Liver (tissue), 9 donors: ENCODE data around the gene CUX1. TPM values are rescaled to one million over a fixed set of nuclear protein-coding genes. Genes with fewer than 3 reads are reported as not detected.
A peak's percentile ranks its signal among the peaks of the same experiment; 100 is the strongest.

Experiments used
- DNase-seq: peaks from one replicate; pipeline ENCODE4 v3.0.0-alpha.2; 2017; ENCODE audit warnings: low spot score
- H3K27ac ChIP-seq, 2 donors: one replicate each; pipeline ENCODE4 v1.7.0; 2013; ENCODE audit warnings: inconsistent platforms in 2 of 2, low read length in 2 of 2, control low read depth in 1 of 2, low read depth in 1 of 2, mild to moderate bottlenecking in 1 of 2
- H3K27me3 ChIP-seq, 4 donors: one replicate each; pipeline versions ENCODE4 v1.6.1 to v1.7.0; 2013; ENCODE audit warnings: low read length in 3 of 4, inconsistent platforms in 1 of 4, mild to moderate bottlenecking in 1 of 4, moderate library complexity in 1 of 4; ENCODE audit not compliant: control insufficient read depth in 4 of 4, insufficient read depth in 4 of 4
- H3K36me3 ChIP-seq, 4 donors: one replicate each; pipeline versions ENCODE4 v1.6.1 to v1.7.0; 2013; ENCODE audit warnings: low read length in 3 of 4, mild to moderate bottlenecking in 3 of 4, low read depth in 1 of 4, moderate library complexity in 1 of 4; ENCODE audit not compliant: control insufficient read depth in 4 of 4, insufficient read depth in 3 of 4
- H3K4me1 ChIP-seq, 4 donors: one replicate each; pipeline versions ENCODE4 v1.6.1 to v1.7.0; 2013; ENCODE audit warnings: low read length in 3 of 4, mild to moderate bottlenecking in 3 of 4, moderate library complexity in 1 of 4; ENCODE audit not compliant: control insufficient read depth in 4 of 4, insufficient read depth in 4 of 4
- H3K4me3 ChIP-seq, 3 donors: one replicate each; pipeline versions ENCODE4 v1.6.1 to v1.7.0; 2013; ENCODE audit warnings: low read length in 3 of 3, control low read depth in 1 of 3, low read depth in 1 of 3, mild to moderate bottlenecking in 1 of 3
- H3K9ac ChIP-seq, 2 donors: one replicate each; pipeline ENCODE4 v1.7.0; 2013; ENCODE audit warnings: low read length in 2 of 2, mild to moderate bottlenecking in 2 of 2, moderate library complexity in 2 of 2, control low read depth in 1 of 2, low read depth in 1 of 2
- H3K9me3 ChIP-seq, 4 donors: one replicate each; pipeline versions ENCODE4 v1.6.1 to v1.7.0; 2013; ENCODE audit warnings: low read length in 3 of 4; ENCODE audit not compliant: control insufficient read depth in 4 of 4
- EGR1 ChIP-seq, 2 donors: IDR thresholded peaks; 2 replicates each; pipeline ENCODE4 v1.6.1; 2016 to 2018; ENCODE audit warnings: antibody characterized with exemption in 2 of 2, low read depth in 2 of 2
- FOXA1 ChIP-seq: IDR thresholded peaks from 2 replicates; pipeline ENCODE4 v1.6.1; 2016; ENCODE audit warnings: antibody characterized with exemption
- GABPA ChIP-seq, 2 donors: IDR thresholded peaks in 1 of 2; conservative IDR thresholded peaks in 1 of 2; 2 replicates each; pipeline ENCODE4 v1.6.1; 2016; ENCODE audit warnings: antibody characterized with exemption in 2 of 2, mild to moderate bottlenecking in 1 of 2, moderate library complexity in 1 of 2
- HNF4A ChIP-seq, 2 donors: conservative IDR thresholded peaks; 2 replicates each; pipeline ENCODE4 v1.6.1; 2016; ENCODE audit warnings: antibody characterized with exemption in 2 of 2, mild to moderate bottlenecking in 2 of 2
- HNF4G ChIP-seq: IDR thresholded peaks from 2 replicates; pipeline ENCODE4 v1.6.1; 2016; ENCODE audit warnings: antibody characterized with exemption
- JUND ChIP-seq, 2 donors: IDR thresholded peaks; 2 replicates each; pipeline ENCODE4 v1.6.1; 2016; ENCODE audit warnings: antibody characterized with exemption in 2 of 2
- NR2F2 ChIP-seq: IDR thresholded peaks from 2 replicates; pipeline ENCODE4 v1.6.1; 2016; ENCODE audit warnings: antibody characterized with exemption
- RXRA ChIP-seq, 2 donors: IDR thresholded peaks; 2 replicates each; pipeline ENCODE4 v1.6.1; 2017 to 2018; ENCODE audit warnings: antibody characterized with exemption in 2 of 2, mild to moderate bottlenecking in 1 of 2
- SP1 ChIP-seq: IDR thresholded peaks from 2 replicates; pipeline ENCODE4 v1.6.1; 2018; ENCODE audit warnings: antibody characterized with exemption, mild to moderate bottlenecking
- TAF1 ChIP-seq: conservative IDR thresholded peaks from 2 replicates; pipeline ENCODE4 v1.6.1; 2016; ENCODE audit warnings: antibody characterized with exemption, mild to moderate bottlenecking
- YY1 ChIP-seq: IDR thresholded peaks from 2 replicates; pipeline ENCODE4 v1.6.1; 2016; ENCODE audit warnings: antibody characterized with exemption, mild to moderate bottlenecking
- WGBS: extraction: QIAGEN DNeasy Blood & Tissue Kit; methylation state at CpG from one replicate; pipeline ENCODE4 v1.1.7; 2013; 5-methylcytosine and 5-hydroxymethylcytosine counted together
- polyA plus RNA-seq, 2 donors: library from polyadenylated mRNA; stranded (reverse) in 1 of 2; unstranded in 1 of 2; fragments of 200-250 nt in 1 of 2; fragments of >200 nt in 1 of 2; fragmentation: Nextera tagmentation in 1 of 2; extraction: Ambion mirVana in 1 of 2; gene quantifications; one replicate each; pipeline versions ENCODE4 v1.2.1 to v1.2.3, GENCODE V29; 2013 to 2015
- total RNA-seq, 2 donors: library from RNA; depleted of rRNA; stranded (reverse); fragments of >200 nt; gene quantifications; one replicate each; pipeline ENCODE4 v1.2.3, GENCODE V29; 2014
- TF ChIP-seq, protein P1 (sequence below): fragments of 150-350 bp; IDR thresholded peaks from 2 replicates; pipeline ENCODE4 v1.5.1; 2017; ENCODE audit warnings: improper control_type of control experiment, low read depth, low read length; ENCODE audit not compliant: missing input control
- TF ChIP-seq, protein P2 (sequence below): IDR thresholded peaks from 2 replicates; pipeline ENCODE4 v1.6.1; 2016; ENCODE audit warnings: antibody characterized with exemption
- TF ChIP-seq, protein P3 (sequence below): IDR thresholded peaks from 2 replicates; pipeline ENCODE4 v1.6.1; 2016; ENCODE audit warnings: antibody characterized with exemption
- TF ChIP-seq, protein P4 (sequence below): IDR thresholded peaks from 2 replicates; pipeline ENCODE4 v1.6.1; 2016; ENCODE audit warnings: antibody characterized with exemption, mild to moderate bottlenecking
- TF ChIP-seq, protein P5 (sequence below): IDR thresholded peaks from 2 replicates; pipeline ENCODE4 v1.6.1; 2016; ENCODE audit warnings: antibody characterized with exemption
- donor health status: healthy.
- donor health status: healthy.
- donor health status: healthy.
- donor health status: healthy.
- donor health status: healthy.

CUX1 gene
- total and polyA plus RNA-seq, 4 donors, result 18.6 to 40.6 (median 21.4) TPM

DNA sequence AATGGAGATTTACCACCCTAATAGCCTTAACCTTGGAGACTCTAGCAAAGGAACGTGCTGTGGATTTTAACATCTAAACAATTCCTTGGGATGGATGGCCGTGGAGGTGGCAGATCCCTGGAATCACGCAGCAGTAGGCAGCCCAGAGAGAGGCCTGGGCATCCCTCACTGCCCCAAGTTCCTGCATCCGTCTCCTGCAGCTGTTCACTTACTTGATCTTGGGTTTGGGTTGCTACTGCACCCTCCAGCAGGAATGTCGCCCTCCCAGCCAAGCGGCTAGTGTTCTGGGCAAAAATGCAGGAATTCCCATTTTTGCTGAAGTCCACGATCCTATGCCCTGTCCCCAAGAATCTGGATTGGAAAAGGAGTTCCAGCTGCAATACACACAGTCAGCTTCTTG lies 302.5 kb downstream of the CUX1 start (continued):
- no peak for TF ChIP-seq YY1
- no peak for TF ChIP-seq EGR1 (IDR thresholded peaks at IDR 0.05; ENCODE audit: low read depth in 2 of 2)

DNA sequence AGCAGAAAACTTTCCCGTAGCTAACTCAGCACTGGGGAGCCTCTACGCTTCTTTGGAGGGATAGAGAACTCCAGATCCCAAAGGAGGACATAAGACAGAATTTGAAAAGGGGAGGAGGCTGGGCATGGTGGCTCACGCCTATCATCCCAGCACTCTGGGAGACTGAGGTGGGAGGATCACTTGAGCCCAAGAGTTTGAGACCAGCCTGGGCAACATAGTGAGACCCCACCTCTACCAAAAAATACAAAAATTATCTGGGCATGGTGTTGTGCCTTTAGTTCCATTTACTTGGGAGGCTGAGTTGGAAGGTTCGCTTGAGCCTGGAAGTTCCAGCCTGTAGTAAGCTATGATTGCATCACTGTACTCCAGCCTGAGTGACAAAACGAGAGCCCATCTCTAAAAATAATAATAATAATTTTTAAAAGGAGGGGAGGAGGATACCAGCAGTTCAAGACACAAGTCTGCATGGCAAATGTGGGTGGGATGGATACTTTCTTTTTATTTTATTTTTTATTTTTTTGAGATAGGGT lies 303.3 kb downstream of the CUX1 start:
- Histone ChIP-seq H3K4me1 (peaks cover 8 to 12% (median 9%) of the 10 kb centered on the region in 4 donors), H3K27me3 (no peaks in the 10 kb centered on the region), H3K27ac (no peak overlapping the region), H3K4me3 (no peak overlapping the region), H3K9me3 (no peaks in the 10 kb centered on the region), H3K36me3 (peaks cover 0 to 6% (median 6%) of the 10 kb centered on the region in 4 donors), H3K9ac (no peak overlapping the region)
- 78% methylated on average over 5 of the region's 5 CpGs for WGBS
- DNase-seq, result no peak
- TF ChIP-seq TAF1 (no peak), EGR1 (IDR thresholded peaks at IDR 0.05; ENCODE audit: low read depth in 2 of 2) (no peak), SP1 (no peak), FOXA1 (no peak), NR2F2 (no peak), HNF4G (no peak)
- TF ChIP-seq, protein P1, sequence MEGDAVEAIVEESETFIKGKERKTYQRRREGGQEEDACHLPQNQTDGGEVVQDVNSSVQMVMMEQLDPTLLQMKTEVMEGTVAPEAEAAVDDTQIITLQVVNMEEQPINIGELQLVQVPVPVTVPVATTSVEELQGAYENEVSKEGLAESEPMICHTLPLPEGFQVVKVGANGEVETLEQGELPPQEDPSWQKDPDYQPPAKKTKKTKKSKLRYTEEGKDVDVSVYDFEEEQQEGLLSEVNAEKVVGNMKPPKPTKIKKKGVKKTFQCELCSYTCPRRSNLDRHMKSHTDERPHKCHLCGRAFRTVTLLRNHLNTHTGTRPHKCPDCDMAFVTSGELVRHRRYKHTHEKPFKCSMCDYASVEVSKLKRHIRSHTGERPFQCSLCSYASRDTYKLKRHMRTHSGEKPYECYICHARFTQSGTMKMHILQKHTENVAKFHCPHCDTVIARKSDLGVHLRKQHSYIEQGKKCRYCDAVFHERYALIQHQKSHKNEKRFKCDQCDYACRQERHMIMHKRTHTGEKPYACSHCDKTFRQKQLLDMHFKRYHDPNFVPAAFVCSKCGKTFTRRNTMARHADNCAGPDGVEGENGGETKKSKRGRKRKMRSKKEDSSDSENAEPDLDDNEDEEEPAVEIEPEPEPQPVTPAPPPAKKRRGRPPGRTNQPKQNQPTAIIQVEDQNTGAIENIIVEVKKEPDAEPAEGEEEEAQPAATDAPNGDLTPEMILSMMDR, result no peak
- TF ChIP-seq, protein P2, sequence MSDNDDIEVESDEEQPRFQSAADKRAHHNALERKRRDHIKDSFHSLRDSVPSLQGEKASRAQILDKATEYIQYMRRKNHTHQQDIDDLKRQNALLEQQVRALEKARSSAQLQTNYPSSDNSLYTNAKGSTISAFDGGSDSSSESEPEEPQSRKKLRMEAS, result no peak

DNA sequence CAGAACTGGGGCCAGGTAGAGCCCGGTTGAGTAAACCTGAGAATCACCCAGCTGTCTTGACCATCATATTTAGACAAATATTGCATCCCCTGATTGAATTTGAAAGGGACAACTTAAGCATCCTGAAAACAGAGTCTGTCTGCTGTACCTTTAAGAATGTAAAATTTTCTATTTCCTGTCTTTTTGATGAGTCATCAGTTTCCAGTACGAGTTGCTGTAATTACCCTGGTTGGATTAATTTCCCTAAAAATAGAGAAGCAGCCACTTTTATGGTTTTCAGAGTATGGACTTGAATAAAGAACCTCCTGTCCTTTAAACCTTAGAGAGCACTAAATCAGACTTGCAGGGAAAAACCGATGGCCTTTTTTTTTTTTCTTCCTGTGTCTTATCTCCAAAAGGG lies 304.6 kb downstream of the CUX1 start:
- Histone ChIP-seq H3K36me3 (no peaks in the 10 kb centered on the region), H3K27ac (peak overlapping the region; percentile 10 to 84), H3K4me1 (peaks cover 8 to 12% (median 9%) of the 10 kb centered on the region in 4 donors), H3K27me3 (no peaks in the 10 kb centered on the region), H3K9ac (peak overlapping the region in 1 of 2 donors; percentile 40), H3K4me3 (no peak overlapping the region), H3K9me3 (no peaks in the 10 kb centered on the region)
- DNase-seq, result no peak
- 31% methylated on average over 3 of the region's 3 CpGs for WGBS
- TF ChIP-seq JUND (IDR thresholded peaks at IDR 0.05), result no peak
- no peak for TF ChIP-seq HNF4G
- no peak for TF ChIP-seq SP1
- TF ChIP-seq HNF4A (conservative IDR thresholded peaks at IDR 0.05), result no peak
- TF ChIP-seq, protein P3, sequence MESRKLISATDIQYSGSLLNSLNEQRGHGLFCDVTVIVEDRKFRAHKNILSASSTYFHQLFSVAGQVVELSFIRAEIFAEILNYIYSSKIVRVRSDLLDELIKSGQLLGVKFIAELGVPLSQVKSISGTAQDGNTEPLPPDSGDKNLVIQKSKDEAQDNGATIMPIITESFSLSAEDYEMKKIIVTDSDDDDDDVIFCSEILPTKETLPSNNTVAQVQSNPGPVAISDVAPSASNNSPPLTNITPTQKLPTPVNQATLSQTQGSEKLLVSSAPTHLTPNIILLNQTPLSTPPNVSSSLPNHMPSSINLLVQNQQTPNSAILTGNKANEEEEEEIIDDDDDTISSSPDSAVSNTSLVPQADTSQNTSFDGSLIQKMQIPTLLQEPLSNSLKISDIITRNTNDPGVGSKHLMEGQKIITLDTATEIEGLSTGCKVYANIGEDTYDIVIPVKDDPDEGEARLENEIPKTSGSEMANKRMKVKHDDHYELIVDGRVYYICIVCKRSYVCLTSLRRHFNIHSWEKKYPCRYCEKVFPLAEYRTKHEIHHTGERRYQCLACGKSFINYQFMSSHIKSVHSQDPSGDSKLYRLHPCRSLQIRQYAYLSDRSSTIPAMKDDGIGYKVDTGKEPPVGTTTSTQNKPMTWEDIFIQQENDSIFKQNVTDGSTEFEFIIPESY, result no peak
- TF ChIP-seq GABPA (IDR thresholded peaks at IDR 0.05 in 1 of 2, conservative IDR thresholded peaks at IDR 0.05 in 1 of 2), result no peak
- TF ChIP-seq EGR1 (IDR thresholded peaks at IDR 0.05; ENCODE audit: low read depth in 2 of 2), result no peak
- TF ChIP-seq, protein P4, sequence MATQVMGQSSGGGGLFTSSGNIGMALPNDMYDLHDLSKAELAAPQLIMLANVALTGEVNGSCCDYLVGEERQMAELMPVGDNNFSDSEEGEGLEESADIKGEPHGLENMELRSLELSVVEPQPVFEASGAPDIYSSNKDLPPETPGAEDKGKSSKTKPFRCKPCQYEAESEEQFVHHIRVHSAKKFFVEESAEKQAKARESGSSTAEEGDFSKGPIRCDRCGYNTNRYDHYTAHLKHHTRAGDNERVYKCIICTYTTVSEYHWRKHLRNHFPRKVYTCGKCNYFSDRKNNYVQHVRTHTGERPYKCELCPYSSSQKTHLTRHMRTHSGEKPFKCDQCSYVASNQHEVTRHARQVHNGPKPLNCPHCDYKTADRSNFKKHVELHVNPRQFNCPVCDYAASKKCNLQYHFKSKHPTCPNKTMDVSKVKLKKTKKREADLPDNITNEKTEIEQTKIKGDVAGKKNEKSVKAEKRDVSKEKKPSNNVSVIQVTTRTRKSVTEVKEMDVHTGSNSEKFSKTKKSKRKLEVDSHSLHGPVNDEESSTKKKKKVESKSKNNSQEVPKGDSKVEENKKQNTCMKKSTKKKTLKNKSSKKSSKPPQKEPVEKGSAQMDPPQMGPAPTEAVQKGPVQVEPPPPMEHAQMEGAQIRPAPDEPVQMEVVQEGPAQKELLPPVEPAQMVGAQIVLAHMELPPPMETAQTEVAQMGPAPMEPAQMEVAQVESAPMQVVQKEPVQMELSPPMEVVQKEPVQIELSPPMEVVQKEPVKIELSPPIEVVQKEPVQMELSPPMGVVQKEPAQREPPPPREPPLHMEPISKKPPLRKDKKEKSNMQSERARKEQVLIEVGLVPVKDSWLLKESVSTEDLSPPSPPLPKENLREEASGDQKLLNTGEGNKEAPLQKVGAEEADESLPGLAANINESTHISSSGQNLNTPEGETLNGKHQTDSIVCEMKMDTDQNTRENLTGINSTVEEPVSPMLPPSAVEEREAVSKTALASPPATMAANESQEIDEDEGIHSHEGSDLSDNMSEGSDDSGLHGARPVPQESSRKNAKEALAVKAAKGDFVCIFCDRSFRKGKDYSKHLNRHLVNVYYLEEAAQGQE, result no peak
- TF ChIP-seq YY1, result no peak
- TF ChIP-seq NR2F2, result no peak
- no peak for TF ChIP-seq FOXA1
- TF ChIP-seq, protein P2, result no peak
- TF ChIP-seq RXRA (IDR thresholded peaks at IDR 0.05), result no peak
- TF ChIP-seq, protein P5, sequence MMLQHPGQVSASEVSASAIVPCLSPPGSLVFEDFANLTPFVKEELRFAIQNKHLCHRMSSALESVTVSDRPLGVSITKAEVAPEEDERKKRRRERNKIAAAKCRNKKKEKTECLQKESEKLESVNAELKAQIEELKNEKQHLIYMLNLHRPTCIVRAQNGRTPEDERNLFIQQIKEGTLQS, result no peak
